Ovary (tissue), 3 donors: ENCODE results near the gene DIDO1.

Source experiments
- POLR2A ChIP-seq: fragments of 450-650 bp; IDR thresholded peaks from one replicate; pipeline ENCODE4 v1.6.1; 2017; ENCODE audit warnings: antibody characterized with exemption, mild to moderate bottlenecking, moderate library complexity
- TF ChIP-seq, protein P1 (sequence below), 3 donors: fragments of 450-650 bp in 2 of 3; fragments of 200-600 bp in 1 of 3; IDR thresholded peaks; one replicate each; pipeline versions ENCODE4 v1.5.1 to v1.8.0; 2016 to 2022; ENCODE audit warnings: antibody characterized with exemption in 3 of 3, mild to moderate bottlenecking in 1 of 3
- donor health status: DM: no; HTN: no; CAD: no.

DNA sequence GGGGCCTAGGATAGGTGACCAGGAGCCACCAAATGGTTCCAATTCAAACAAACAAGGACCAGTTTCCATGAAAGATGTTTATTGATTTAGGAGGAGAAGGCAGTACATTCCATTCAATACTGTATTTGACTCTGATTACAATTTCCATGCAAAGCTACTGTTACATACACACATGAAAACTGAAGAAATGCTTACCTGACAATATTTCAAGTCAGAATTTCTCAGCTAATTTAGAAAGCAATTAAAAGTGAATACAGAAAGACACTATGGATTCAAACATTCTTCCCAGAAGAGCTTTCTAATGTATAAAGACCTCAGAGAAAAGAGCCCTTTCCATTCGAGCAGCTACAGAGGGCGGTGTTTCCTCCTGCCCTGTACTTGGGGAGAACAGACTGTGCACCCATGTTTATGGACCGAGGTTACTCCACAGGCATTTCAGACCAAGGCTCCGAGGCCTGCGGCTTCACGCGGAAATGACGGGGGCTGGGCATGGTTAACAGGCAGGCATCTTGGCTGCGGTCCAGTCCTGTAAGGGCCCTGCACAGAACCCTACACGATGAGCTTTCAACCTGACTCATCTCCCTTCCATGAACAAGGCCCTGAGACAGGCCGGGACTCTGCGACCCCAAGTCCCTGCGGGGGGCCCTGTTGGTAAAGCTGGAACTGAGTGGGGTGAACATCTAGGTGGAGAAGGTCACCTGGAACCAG is 39.0 kb downstream of the DIDO1 start:
- TF ChIP-seq, protein P1, sequence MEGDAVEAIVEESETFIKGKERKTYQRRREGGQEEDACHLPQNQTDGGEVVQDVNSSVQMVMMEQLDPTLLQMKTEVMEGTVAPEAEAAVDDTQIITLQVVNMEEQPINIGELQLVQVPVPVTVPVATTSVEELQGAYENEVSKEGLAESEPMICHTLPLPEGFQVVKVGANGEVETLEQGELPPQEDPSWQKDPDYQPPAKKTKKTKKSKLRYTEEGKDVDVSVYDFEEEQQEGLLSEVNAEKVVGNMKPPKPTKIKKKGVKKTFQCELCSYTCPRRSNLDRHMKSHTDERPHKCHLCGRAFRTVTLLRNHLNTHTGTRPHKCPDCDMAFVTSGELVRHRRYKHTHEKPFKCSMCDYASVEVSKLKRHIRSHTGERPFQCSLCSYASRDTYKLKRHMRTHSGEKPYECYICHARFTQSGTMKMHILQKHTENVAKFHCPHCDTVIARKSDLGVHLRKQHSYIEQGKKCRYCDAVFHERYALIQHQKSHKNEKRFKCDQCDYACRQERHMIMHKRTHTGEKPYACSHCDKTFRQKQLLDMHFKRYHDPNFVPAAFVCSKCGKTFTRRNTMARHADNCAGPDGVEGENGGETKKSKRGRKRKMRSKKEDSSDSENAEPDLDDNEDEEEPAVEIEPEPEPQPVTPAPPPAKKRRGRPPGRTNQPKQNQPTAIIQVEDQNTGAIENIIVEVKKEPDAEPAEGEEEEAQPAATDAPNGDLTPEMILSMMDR (IDR thresholded peaks at IDR 0.05), result no peak
- TF ChIP-seq POLR2A, result no peak
